GM23338 (cell line): ENCODE measurements around the gene EHF. TPM values are rescaled to one million over a fixed set of nuclear protein-coding genes. Genes with fewer than 3 reads are reported as not detected.

ENCODE experiments used
- ATAC-seq: fragments of 200-7000 bp; cut with Tn5 transposase; 3 replicates; pipeline ENCODE4 v1.9.1; 2020
- DNase-seq: peaks from one replicate; pipeline ENCODE4 v3.0.0-alpha.2; 2015; ENCODE audit warnings: low spot score
- H2AFZ ChIP-seq: fragments of 200-600 bp; sonication (generic); 2 replicates; pipeline ENCODE4 v1.8.0; 2016; ENCODE audit warnings: antibody characterized with exemption, mild to moderate bottlenecking, moderate library complexity
- H3F3A ChIP-seq: fragments of 200-600 bp; sonication (generic); replicated peaks from 2 replicates; pipeline ENCODE4 v1.8.0; 2017; ENCODE audit warnings: antibody characterized with exemption, mixed run types, low read depth
- H3K27ac ChIP-seq: fragments of 200-600 bp; sonication (generic); 2 replicates; pipeline ENCODE4 v1.6.1; 2016; ENCODE audit warnings: low read depth
- H3K27me3 ChIP-seq: fragments of 200-600 bp; sonication (generic); 2 replicates; pipeline ENCODE4 v1.8.0; 2016; ENCODE audit warnings: mild to moderate bottlenecking, mixed run types, moderate library complexity; ENCODE audit not compliant: insufficient read depth
- H3K36me3 ChIP-seq: fragments of 200-600 bp; sonication (generic); 2 replicates; pipeline ENCODE4 v1.8.0; 2016; ENCODE audit warnings: mild to moderate bottlenecking; ENCODE audit not compliant: insufficient read depth
- H3K4me1 ChIP-seq: fragments of 200-600 bp; sonication (generic); 2 replicates; pipeline ENCODE4 v1.8.0; 2016; ENCODE audit warnings: mild to moderate bottlenecking, moderate library complexity; ENCODE audit not compliant: insufficient read depth
- H3K4me2 ChIP-seq: fragments of 200-600 bp; sonication (generic); 2 replicates; pipeline ENCODE4 v1.7.1; 2017; ENCODE audit warnings: mixed run types
- H3K4me3 ChIP-seq: fragments of 200-600 bp; sonication (generic); 2 replicates; pipeline ENCODE4 v1.6.1; 2016; ENCODE audit warnings: mixed run types
- H3K79me2 ChIP-seq: fragments of 200-600 bp; sonication (generic); replicated peaks from 2 replicates; pipeline ENCODE4 v1.8.0; 2017; ENCODE audit warnings: mild to moderate bottlenecking; ENCODE audit not compliant: insufficient read depth
- H3K9me2 ChIP-seq: fragments of 200-600 bp; sonication (generic); 2 replicates; pipeline ENCODE4 v1.8.0; 2017; ENCODE audit not compliant: insufficient read depth
- H4K20me1 ChIP-seq: fragments of 200-600 bp; sonication (generic); replicated peaks from 2 replicates; pipeline ENCODE4 v1.8.0; 2017; ENCODE audit warnings: mild to moderate bottlenecking; ENCODE audit not compliant: insufficient read depth
- H3K27ac Mint-ChIP-seq: 2 replicates; pipeline ENCODE4 v1.8.0; 2020; ENCODE audit warnings: inconsistent platforms, mild to moderate bottlenecking, moderate library complexity, mixed read lengths
- H3K27me3 Mint-ChIP-seq: 3 replicates; pipeline ENCODE4 v1.8.0; 2022; ENCODE audit warnings: low read depth, mild to moderate bottlenecking, moderate library complexity, mixed read lengths, inconsistent platforms; ENCODE audit not compliant: insufficient read depth, poor library complexity
- H3K36me3 Mint-ChIP-seq: 3 replicates; pipeline ENCODE4 v1.8.0; 2021; ENCODE audit warnings: low read depth, mild to moderate bottlenecking, inconsistent platforms, moderate library complexity, mixed read lengths
- H3K4me1 Mint-ChIP-seq: 3 replicates; pipeline ENCODE4 v1.8.0; 2020; ENCODE audit warnings: mild to moderate bottlenecking, inconsistent platforms, mixed read lengths
- H3K4me3 Mint-ChIP-seq: 3 replicates; pipeline ENCODE4 v1.8.0; 2021; ENCODE audit warnings: moderate library complexity, mild to moderate bottlenecking, inconsistent platforms, mixed read lengths
- H3K9me3 Mint-ChIP-seq: 3 replicates; pipeline ENCODE4 v1.8.0; 2020; ENCODE audit warnings: moderate library complexity, mild to moderate bottlenecking, inconsistent platforms, mixed read lengths
- CREB1 ChIP-seq: fragments of 250-450 bp; sonication (Bioruptor Pico); IDR thresholded peaks from 2 replicates; pipeline ENCODE4 v1.5.0; 2020; ENCODE audit warnings: low read depth, mild to moderate bottlenecking, moderate library complexity
- CTCF ChIP-seq, 2 experiments: fragments of 200-600 bp in 1 of 2; sonication (generic) in 1 of 2; conservative IDR thresholded peaks; 2 replicates each; pipeline versions ENCODE4 v1.5.1 to v1.6.1; 2016 to 2017; ENCODE audit warnings: antibody characterized with exemption in 2 of 2, low read depth in 2 of 2, mild to moderate bottlenecking in 2 of 2, moderate library complexity in 1 of 2
- ETS1 ChIP-seq: IDR thresholded peaks from 2 replicates; pipeline ENCODE4 v1.6.1; 2016; ENCODE audit warnings: antibody characterized with exemption
- EZH2 ChIP-seq: fragments of 200-600 bp; sonication (generic); IDR thresholded peaks from one replicate; pipeline ENCODE4 v1.8.0; 2017; ENCODE audit warnings: antibody characterized with exemption, mild to moderate bottlenecking, low read depth; ENCODE audit not compliant: unreplicated experiment
- JUNB ChIP-seq: IDR thresholded peaks from one replicate; pipeline ENCODE4 v1.6.1; 2016; ENCODE audit warnings: antibody characterized with exemption; ENCODE audit not compliant: unreplicated experiment
- STAT1 ChIP-seq: IDR thresholded peaks from one replicate; pipeline ENCODE4 v1.6.1; 2016; ENCODE audit warnings: antibody characterized with exemption; ENCODE audit not compliant: unreplicated experiment
- ZNF114 ChIP-seq: fragments of 250-450 bp; sonication (Bioruptor Pico); IDR thresholded peaks from 2 replicates; pipeline ENCODE4 v1.5.0; 2020; ENCODE audit warnings: mild to moderate bottlenecking, moderate library complexity
- ZNF331 ChIP-seq: fragments of 250-450 bp; sonication (Bioruptor Pico); IDR thresholded peaks from 2 replicates; pipeline ENCODE4 v1.5.0; 2020; ENCODE audit warnings: low read depth, mild to moderate bottlenecking, moderate library complexity
- polyA plus RNA-seq: library from polyadenylated mRNA; unstranded; fragments of >200 nt; fragmentation: Nextera tagmentation; extraction: Ambion mirVana; gene quantifications from 2 replicates; pipeline ENCODE4 v1.2.1, GENCODE V29; 2016
- total RNA-seq: library from RNA; depleted of rRNA; stranded (reverse); fragments of >200 nt; shearing (Covaris generic); gene quantifications from 2 replicates; pipeline ENCODE4 v1.2.3, GENCODE V29; 2014
- TF ChIP-seq, protein P1 (sequence below): fragments of 250-450 bp; sonication (Bioruptor Pico); IDR thresholded peaks from 2 replicates; pipeline ENCODE4 v1.5.0; 2020; ENCODE audit warnings: mild to moderate bottlenecking, moderate library complexity

EHF gene
- total and polyA plus RNA-seq, 2 experiments from 2014 or later = not detected

- TF ChIP-seq, protein P1, sequence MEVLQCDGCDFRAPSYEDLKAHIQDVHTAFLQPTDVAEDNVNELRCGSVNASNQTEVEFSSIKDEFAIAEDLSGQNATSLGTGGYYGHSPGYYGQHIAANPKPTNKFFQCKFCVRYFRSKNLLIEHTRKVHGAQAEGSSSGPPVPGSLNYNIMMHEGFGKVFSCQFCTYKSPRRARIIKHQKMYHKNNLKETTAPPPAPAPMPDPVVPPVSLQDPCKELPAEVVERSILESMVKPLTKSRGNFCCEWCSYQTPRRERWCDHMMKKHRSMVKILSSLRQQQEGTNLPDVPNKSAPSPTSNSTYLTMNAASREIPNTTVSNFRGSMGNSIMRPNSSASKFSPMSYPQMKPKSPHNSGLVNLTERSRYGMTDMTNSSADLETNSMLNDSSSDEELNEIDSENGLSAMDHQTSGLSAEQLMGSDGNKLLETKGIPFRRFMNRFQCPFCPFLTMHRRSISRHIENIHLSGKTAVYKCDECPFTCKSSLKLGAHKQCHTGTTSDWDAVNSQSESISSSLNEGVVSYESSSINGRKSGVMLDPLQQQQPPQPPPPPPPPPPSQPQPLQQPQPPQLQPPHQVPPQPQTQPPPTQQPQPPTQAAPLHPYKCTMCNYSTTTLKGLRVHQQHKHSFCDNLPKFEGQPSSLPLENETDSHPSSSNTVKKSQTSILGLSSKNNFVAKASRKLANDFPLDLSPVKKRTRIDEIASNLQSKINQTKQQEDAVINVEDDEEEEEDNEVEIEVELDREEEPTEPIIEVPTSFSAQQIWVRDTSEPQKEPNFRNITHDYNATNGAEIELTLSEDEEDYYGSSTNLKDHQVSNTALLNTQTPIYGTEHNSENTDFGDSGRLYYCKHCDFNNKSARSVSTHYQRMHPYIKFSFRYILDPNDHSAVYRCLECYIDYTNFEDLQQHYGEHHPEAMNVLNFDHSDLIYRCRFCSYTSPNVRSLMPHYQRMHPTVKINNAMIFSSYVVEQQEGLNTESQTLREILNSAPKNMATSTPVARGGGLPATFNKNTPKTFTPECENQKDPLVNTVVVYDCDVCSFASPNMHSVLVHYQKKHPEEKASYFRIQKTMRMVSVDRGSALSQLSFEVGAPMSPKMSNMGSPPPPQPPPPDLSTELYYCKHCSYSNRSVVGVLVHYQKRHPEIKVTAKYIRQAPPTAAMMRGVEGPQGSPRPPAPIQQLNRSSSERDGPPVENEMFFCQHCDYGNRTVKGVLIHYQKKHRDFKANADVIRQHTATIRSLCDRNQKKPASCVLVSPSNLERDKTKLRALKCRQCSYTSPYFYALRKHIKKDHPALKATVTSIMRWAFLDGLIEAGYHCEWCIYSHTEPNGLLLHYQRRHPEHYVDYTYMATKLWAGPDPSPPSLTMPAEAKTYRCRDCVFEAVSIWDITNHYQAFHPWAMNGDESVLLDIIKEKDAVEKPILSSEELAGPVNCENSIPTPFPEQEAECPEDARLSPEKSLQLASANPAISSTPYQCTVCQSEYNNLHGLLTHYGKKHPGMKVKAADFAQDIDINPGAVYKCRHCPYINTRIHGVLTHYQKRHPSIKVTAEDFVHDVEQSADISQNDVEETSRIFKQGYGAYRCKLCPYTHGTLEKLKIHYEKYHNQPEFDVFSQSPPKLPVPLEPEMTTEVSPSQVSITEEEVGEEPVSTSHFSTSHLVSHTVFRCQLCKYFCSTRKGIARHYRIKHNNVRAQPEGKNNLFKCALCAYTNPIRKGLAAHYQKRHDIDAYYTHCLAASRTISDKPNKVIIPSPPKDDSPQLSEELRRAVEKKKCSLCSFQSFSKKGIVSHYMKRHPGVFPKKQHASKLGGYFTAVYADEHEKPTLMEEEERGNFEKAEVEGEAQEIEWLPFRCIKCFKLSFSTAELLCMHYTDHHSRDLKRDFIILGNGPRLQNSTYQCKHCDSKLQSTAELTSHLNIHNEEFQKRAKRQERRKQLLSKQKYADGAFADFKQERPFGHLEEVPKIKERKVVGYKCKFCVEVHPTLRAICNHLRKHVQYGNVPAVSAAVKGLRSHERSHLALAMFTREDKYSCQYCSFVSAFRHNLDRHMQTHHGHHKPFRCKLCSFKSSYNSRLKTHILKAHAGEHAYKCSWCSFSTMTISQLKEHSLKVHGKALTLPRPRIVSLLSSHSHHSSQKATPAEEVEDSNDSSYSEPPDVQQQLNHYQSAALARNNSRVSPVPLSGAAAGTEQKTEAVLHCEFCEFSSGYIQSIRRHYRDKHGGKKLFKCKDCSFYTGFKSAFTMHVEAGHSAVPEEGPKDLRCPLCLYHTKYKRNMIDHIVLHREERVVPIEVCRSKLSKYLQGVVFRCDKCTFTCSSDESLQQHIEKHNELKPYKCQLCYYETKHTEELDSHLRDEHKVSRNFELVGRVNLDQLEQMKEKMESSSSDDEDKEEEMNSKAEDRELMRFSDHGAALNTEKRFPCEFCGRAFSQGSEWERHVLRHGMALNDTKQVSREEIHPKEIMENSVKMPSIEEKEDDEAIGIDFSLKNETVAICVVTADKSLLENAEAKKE = no peak
- TF ChIP-seq ZNF331 (CRISPR knock-in tag) (no peak), JUNB (no peak), ZNF114 (CRISPR knock-in tag) (no peak), CTCF (conservative IDR thresholded peaks at IDR 0.05; ENCODE audit: low read depth in 2 of 2) (no peak), EZH2 (no peak), STAT1 (no peak), CREB1 (CRISPR knock-in tag) (no peak)
Observed at GRCh38 chr11:34646431-34646830, 25.5 kb downstream of the EHF start (continued).

- no peak overlapping the region for H2AFZ ChIP-seq
- H3K9me3 Mint-ChIP-seq = 0 out of 3 replicates have a peak, but pooled peaks cover 3% of the 10 kb centered on the region
- TF ChIP-seq ETS1 = no peak
Observed at GRCh38 chr11:34647131-34647530, 26.2 kb downstream of the EHF start.

More at GRCh38 chr11:34647131-34647530, 26.2 kb downstream of the EHF start:
- Histone ChIP-seq H3K9me2 (peaks cover 15% of the 10 kb centered on the region; the same call in 1 of the 2 replicates), H4K20me1 (no peaks in the 10 kb centered on the region), H3K79me2 (no peaks in the 10 kb centered on the region), H3K27me3 (no peaks in the 10 kb centered on the region), H3K4me2 (no peak overlapping the region), H3K27ac (no peak overlapping the region), H3K4me3 (no peak overlapping the region), H3F3A (no peaks in the 10 kb centered on the region), H3K4me1 (peaks cover 7% of the 10 kb centered on the region), H3K36me3 (no peaks in the 10 kb centered on the region)
- Mint-ChIP-seq H3K4me1 (peaks cover 10% of the 10 kb centered on the region; the same call in 2 of the 3 replicates), H3K27ac (no peak overlapping the region), H3K27me3 (peaks cover 1% of the 10 kb centered on the region), H3K4me3 (no peak overlapping the region), H3K36me3 (no peaks in the 10 kb centered on the region)
- no peak for ATAC-seq
- no peak for DNase-seq
